ENCODE measurements around the gene CAMKK2. TPM values are rescaled to one million over a fixed set of nuclear protein-coding genes. Genes with fewer than 3 reads are reported as not detected.

The CAMKK2 gene
- total RNA-seq, 1 experiment from 2014 or later: 26.7 TPM

DNA sequence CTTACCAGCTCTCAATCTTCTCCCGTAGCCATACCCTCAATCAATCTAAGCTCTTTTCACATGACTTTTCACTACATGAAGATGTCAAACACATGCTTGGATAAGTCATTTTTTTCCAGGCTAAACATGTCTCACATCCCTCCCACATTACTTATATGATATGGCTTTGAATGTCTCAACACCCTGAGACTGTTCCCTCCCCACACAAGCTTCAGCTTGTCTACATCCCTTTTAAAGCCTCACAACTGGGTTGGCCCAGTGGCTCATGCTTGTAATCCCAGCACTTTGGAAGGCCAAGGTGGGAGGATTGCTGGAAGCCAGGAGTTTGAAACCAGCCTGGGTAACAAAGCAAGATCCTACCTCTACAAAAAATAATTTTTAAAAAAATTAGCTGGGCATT lies 37.2 kb upstream of the CAMKK2 start:
- no peak overlapping the region for H3K27ac ChIP-seq
- H3K4me2 ChIP-seq: no peak overlapping the region
- ChIA-PET POLR2A (ENCODE audit: unreplicated experiment) (no interaction called here), CTCF (no interaction called here)
- H4K20me1 ChIP-seq (ENCODE audit: insufficient read depth): no peaks in the 10 kb centered on the region
- peaks cover 35% of the 10 kb centered on the region for H3K36me3 ChIP-seq (ENCODE audit: low read depth)
- peaks cover 6% of the 10 kb centered on the region; the same call in 1 of the 2 replicates for H3F3A ChIP-seq (ENCODE audit: insufficient read depth, low read depth)
- no peak for TF ChIP-seq EZH2 (IDR thresholded peaks at IDR 0.05; ENCODE audit: low read depth)
- TF ChIP-seq, protein P1, sequence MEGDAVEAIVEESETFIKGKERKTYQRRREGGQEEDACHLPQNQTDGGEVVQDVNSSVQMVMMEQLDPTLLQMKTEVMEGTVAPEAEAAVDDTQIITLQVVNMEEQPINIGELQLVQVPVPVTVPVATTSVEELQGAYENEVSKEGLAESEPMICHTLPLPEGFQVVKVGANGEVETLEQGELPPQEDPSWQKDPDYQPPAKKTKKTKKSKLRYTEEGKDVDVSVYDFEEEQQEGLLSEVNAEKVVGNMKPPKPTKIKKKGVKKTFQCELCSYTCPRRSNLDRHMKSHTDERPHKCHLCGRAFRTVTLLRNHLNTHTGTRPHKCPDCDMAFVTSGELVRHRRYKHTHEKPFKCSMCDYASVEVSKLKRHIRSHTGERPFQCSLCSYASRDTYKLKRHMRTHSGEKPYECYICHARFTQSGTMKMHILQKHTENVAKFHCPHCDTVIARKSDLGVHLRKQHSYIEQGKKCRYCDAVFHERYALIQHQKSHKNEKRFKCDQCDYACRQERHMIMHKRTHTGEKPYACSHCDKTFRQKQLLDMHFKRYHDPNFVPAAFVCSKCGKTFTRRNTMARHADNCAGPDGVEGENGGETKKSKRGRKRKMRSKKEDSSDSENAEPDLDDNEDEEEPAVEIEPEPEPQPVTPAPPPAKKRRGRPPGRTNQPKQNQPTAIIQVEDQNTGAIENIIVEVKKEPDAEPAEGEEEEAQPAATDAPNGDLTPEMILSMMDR (conservative IDR thresholded peaks at IDR 0.05): no peak
- no peaks in the 10 kb centered on the region for H3K9me2 ChIP-seq (ENCODE audit: insufficient read depth)
- BruUV-seq (replicated peaks): no TSS peak
- no peak overlapping the region for H3K4me3 ChIP-seq
- H3K79me2 ChIP-seq (ENCODE audit: low read depth): no peaks in the 10 kb centered on the region
- H3K27me3 ChIP-seq (ENCODE audit: insufficient read depth, low read depth): no peaks in the 10 kb centered on the region
- no peak overlapping the region for H2AFZ ChIP-seq
- H3K4me1 ChIP-seq (replicated peaks; ENCODE audit: insufficient read depth): no peaks in the 10 kb centered on the region
- no peaks in the 10 kb centered on the region for H3K9me3 ChIP-seq (ENCODE audit: insufficient read depth, low read depth)
- no peak for DNase-seq
- intact Hi-C loops (cut with micrococcal nuclease; ENCODE audit: unreplicated experiment): loop anchor here (1.0 kb wide), 1 partner anchor 110 kb away; no protein-coding TSS in a partner anchor

DNA sequence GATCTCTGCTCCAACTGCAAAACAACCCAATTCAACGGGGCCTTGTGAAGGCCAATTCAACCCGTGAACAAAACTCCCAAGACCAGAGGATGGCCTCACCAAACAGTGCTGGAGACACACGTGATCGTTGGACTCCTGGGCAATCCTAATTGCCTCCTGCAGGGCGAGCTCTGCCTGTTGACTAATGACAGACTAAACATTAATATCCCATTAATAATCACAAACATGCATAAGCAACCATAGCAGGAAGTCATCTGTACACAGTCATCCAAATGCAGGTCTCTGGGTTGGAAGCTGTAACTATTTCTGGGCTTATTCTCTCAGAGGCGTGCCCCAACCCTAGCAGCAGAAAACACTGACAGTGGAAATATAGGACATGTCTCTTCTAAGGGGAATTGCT lies 34.7 kb upstream of the CAMKK2 start:
- Histone ChIP-seq H3F3A (ENCODE audit: insufficient read depth, low read depth) (peaks cover 6% of the 10 kb centered on the region; the same call in 1 of the 2 replicates), H3K27me3 (ENCODE audit: insufficient read depth, low read depth) (no peaks in the 10 kb centered on the region), H3K79me2 (ENCODE audit: low read depth) (no peaks in the 10 kb centered on the region), H2AFZ (no peak overlapping the region), H3K36me3 (ENCODE audit: low read depth) (peaks cover 37% of the 10 kb centered on the region), H3K4me1 (replicated peaks; ENCODE audit: insufficient read depth) (no peaks in the 10 kb centered on the region), H3K9me3 (ENCODE audit: insufficient read depth, low read depth) (no peaks in the 10 kb centered on the region), H3K4me3 (no peak overlapping the region), H3K9me2 (ENCODE audit: insufficient read depth) (no peaks in the 10 kb centered on the region), H4K20me1 (ENCODE audit: insufficient read depth) (no peaks in the 10 kb centered on the region), H3K4me2 (no peak overlapping the region), H3K27ac (no peak overlapping the region)
- intact Hi-C loops (cut with micrococcal nuclease; ENCODE audit: unreplicated experiment): no loop called here
- TF ChIP-seq, protein P1 (conservative IDR thresholded peaks at IDR 0.05): no peak
- no peak for TF ChIP-seq EZH2 (IDR thresholded peaks at IDR 0.05; ENCODE audit: low read depth)
- POLR2A ChIA-PET (ENCODE audit: unreplicated experiment): no interaction called here
- DNase-seq: no peak
- CTCF ChIA-PET: interaction anchor here (0.6 kb wide), 1 partner anchor 79 kb away, joined by 3 read pairs; no protein-coding TSS in a partner anchor
- no TSS peak for BruUV-seq (replicated peaks)

DNA sequence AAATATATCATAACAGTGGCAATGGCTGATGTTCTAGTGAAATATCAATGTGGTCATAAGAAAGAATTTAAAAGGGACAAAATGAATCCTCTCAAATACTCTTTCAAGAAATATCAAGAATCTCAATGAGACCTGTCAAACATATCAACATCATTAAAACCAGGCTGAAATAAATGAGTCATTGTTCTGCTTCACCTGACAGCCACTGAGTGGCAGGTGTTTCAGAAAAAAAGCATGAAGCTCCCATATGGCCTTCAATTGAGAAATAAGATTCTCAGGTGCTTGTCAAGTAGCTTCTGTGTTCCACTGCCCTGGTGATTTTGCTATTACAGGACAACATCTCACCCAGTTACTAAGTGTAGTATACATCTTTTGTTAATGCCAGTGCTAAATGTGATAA lies 34.2 kb upstream of the CAMKK2 start:
- Histone ChIP-seq H3K9me2 (ENCODE audit: insufficient read depth) (no peaks in the 10 kb centered on the region), H4K20me1 (ENCODE audit: insufficient read depth) (no peaks in the 10 kb centered on the region), H3K27me3 (ENCODE audit: insufficient read depth, low read depth) (no peaks in the 10 kb centered on the region), H3K4me2 (no peak overlapping the region), H3F3A (ENCODE audit: insufficient read depth, low read depth) (peaks cover 2% of the 10 kb centered on the region; the same call in 1 of the 2 replicates), H3K9me3 (ENCODE audit: insufficient read depth, low read depth) (no peaks in the 10 kb centered on the region), H3K79me2 (ENCODE audit: low read depth) (no peaks in the 10 kb centered on the region), H3K4me3 (no peak overlapping the region), H2AFZ (no peak overlapping the region), H3K27ac (no peak overlapping the region), H3K36me3 (ENCODE audit: low read depth) (peaks cover 39% of the 10 kb centered on the region), H3K4me1 (replicated peaks; ENCODE audit: insufficient read depth) (no peaks in the 10 kb centered on the region)
- no peak for TF ChIP-seq EZH2 (IDR thresholded peaks at IDR 0.05; ENCODE audit: low read depth)
- TF ChIP-seq, protein P1 (conservative IDR thresholded peaks at IDR 0.05): no peak
- intact Hi-C loops (cut with micrococcal nuclease; ENCODE audit: unreplicated experiment): no loop called here
- ChIA-PET POLR2A (ENCODE audit: unreplicated experiment) (no interaction called here), CTCF (interaction anchor here (0.6 kb wide), 1 partner anchor 78 kb away, joined by 3 read pairs; no protein-coding TSS in a partner anchor)
- DNase-seq: no peak
- no TSS peak for BruUV-seq (replicated peaks)

Data from PC-9 (cell line).